Chondrocyte (in vitro differentiated cells): ENCODE measurements around the gene EPHB2. TPM values are rescaled to one million over a fixed set of nuclear protein-coding genes. Genes with fewer than 3 reads are reported as not detected.
A peak's percentile ranks its signal among the peaks of the same experiment; 100 is the strongest.

Experiments used
- DNase-seq: peaks from one replicate; pipeline ENCODE4 v3.0.0; 2021; ENCODE audit warnings: mixed read lengths, low spot score
- H3K27ac Mint-ChIP-seq: one replicate; pipeline ENCODE4 v1.8.0; 2021; ENCODE audit warnings: mild to moderate bottlenecking, moderate library complexity, mixed read lengths; ENCODE audit not compliant: unreplicated experiment
- H3K27me3 Mint-ChIP-seq: 2 replicates; pipeline ENCODE4 v1.8.0; 2021; ENCODE audit warnings: low read depth, mixed read lengths
- H3K36me3 Mint-ChIP-seq: 2 replicates; pipeline ENCODE4 v1.8.0; 2021; ENCODE audit warnings: low read depth, mixed read lengths
- H3K4me1 Mint-ChIP-seq: 2 replicates; pipeline ENCODE4 v1.8.0; 2021; ENCODE audit warnings: low read depth, mild to moderate bottlenecking, mixed read lengths
- H3K4me3 Mint-ChIP-seq: one replicate; pipeline ENCODE4 v1.8.0; 2021; ENCODE audit warnings: mild to moderate bottlenecking, moderate library complexity, mixed read lengths; ENCODE audit not compliant: unreplicated experiment
- H3K9me3 Mint-ChIP-seq: 2 replicates; pipeline ENCODE4 v1.8.0; 2021; ENCODE audit warnings: low read depth, mixed read lengths
- total RNA-seq: library from RNA; stranded (reverse); gene quantifications from 3 replicates; pipeline ENCODE4 v1.2.1, GENCODE V29; 2021
- TF ChIP-seq, protein P1 (sequence below): fragments of 200-600 bp; sonication (generic); IDR thresholded peaks from 2 replicates; pipeline ENCODE4 v1.5.0; 2021; ENCODE audit warnings: antibody characterized with exemption, mild to moderate bottlenecking, moderate library complexity

The EPHB2 gene
- total RNA-seq, 1 donor from 2014 or later = 44.6 TPM

DNA sequence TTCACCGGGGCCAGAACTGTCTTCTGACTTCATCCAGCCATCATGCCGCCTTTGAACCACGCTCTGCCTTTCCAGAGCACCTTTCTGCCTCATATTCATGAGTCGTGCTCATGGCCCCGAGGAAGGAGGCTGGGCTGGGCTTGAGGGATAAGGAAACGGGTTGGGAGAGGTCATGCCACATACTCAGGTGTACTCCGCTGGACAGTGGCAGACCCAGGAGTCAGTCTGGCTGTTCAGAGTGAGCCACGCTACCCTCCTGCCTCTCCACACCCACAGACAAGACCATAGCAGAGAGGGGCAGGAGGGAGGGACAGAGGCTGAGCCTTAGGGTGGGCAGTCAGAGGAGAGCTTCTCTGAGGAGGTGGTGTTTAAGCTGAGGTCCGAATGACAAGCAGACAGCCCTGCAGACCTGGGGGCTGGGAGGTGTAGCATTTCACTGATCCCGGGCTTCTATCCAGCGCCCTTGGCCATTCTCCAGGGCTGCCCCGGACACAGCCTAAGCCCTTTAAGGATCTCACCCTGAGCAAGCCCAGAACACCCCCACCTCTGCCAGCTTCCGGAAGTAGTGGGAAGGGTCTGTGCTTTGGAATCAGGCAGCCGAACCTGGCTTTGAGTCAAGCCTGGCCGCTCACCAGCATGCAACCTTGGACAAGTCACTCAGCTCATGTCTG is 159.7 kb downstream of the EPHB2 start:
- Mint-ChIP-seq H3K27me3 (no peaks in the 10 kb centered on the region), H3K27ac (peak overlapping the region; percentile 1), H3K4me3 (no peak overlapping the region), H3K36me3 (peaks cover 35% of the 10 kb centered on the region), H3K9me3 (no peaks in the 10 kb centered on the region), H3K4me1 (peaks cover 14% of the 10 kb centered on the region)
- DNase-seq = no peak
- TF ChIP-seq, protein P1, sequence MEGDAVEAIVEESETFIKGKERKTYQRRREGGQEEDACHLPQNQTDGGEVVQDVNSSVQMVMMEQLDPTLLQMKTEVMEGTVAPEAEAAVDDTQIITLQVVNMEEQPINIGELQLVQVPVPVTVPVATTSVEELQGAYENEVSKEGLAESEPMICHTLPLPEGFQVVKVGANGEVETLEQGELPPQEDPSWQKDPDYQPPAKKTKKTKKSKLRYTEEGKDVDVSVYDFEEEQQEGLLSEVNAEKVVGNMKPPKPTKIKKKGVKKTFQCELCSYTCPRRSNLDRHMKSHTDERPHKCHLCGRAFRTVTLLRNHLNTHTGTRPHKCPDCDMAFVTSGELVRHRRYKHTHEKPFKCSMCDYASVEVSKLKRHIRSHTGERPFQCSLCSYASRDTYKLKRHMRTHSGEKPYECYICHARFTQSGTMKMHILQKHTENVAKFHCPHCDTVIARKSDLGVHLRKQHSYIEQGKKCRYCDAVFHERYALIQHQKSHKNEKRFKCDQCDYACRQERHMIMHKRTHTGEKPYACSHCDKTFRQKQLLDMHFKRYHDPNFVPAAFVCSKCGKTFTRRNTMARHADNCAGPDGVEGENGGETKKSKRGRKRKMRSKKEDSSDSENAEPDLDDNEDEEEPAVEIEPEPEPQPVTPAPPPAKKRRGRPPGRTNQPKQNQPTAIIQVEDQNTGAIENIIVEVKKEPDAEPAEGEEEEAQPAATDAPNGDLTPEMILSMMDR = no peak

DNA sequence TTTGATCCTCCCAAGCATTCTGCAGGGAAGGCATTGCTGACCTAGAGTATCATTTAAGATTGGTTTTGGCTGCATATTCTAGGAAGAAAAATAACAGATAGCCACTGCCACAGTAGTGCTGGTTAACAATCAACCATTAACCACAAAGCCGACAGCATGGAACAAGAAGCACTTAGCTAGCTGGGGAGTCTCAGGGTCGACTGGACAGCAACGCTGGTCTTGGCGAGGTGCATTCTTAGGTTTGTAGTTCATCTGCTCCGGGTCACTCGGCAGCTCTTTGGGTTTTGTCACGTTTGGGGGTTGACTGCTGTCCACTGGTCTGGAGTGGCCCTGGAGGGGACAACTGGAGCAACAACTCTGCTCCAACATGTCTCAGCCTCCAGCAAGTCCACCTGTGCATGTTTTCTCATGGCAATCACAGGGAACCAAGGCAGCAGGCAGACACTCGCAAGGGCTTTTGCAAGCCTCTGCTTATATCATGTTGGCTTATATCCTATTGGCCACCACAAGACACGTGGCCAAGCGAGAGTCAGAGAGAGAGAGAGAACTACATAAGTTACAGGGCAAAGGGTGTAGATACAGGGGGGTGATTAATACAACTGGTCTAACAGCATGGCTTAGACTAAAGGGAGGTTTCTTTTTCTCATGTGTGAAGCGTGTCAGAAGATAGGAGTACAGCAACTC is 162.5 kb downstream of the EPHB2 start:
- no peaks in the 10 kb centered on the region for H3K27me3 Mint-ChIP-seq
- H3K4me3 Mint-ChIP-seq = no peak overlapping the region
- H3K9me3 Mint-ChIP-seq = no peaks in the 10 kb centered on the region
- no peak overlapping the region for H3K27ac Mint-ChIP-seq
- peaks cover 27% of the 10 kb centered on the region for H3K4me1 Mint-ChIP-seq
- TF ChIP-seq, protein P1 = no peak
- DNase-seq = no peak
- H3K36me3 Mint-ChIP-seq = peaks cover 16% of the 10 kb centered on the region

DNA sequence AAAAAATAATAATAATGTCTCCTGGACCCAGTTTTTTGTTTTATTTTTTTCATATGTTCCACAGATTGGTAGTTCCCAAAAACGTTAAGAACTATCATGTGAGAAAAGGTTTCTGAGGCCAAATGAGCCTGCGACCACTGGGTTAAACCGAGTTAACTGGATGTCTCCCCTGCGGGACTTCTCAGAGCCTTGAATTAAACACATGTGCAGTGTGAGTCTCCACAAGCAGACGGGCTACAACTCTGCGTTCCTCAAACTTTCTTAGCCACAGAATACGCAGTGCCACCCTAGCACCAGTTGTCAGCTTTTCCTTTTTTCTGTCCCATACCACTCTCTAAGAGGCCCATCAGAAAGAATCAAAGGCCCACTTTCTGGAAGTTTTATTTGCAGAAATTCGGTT is 164.1 kb downstream of the EPHB2 start:
- DNase-seq = no peak
- Mint-ChIP-seq H3K27me3 (no peaks in the 10 kb centered on the region), H3K4me1 (peaks cover 27% of the 10 kb centered on the region), H3K4me3 (no peak overlapping the region), H3K9me3 (no peaks in the 10 kb centered on the region), H3K36me3 (peaks cover 10% of the 10 kb centered on the region), H3K27ac (no peak overlapping the region)
- TF ChIP-seq, protein P1 = no peak

DNA sequence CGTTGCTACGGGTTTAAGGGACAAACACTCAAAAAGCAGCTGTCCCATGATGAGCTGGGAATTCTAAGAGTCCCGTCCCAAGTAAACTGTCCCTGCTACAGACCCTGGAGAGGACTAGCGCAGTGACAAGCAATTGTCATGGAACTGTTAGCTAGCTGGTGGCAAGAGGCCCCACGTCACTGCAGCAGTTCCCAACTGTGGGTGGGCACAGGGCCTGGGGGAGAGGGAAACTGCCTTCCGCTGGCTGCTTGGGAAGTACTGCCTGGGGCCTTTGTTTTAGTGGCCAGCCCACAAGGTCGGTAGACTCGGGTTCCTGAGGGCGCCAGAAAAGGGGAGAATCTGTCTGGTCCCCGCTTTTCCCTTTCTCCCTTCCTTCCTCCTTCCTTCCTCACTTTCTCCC is 164.6 kb downstream of the EPHB2 start:
- TF ChIP-seq, protein P1 = no peak
- H3K4me1 Mint-ChIP-seq = peaks cover 28% of the 10 kb centered on the region
- no peak for DNase-seq
- H3K4me3 Mint-ChIP-seq = no peak overlapping the region
- no peak overlapping the region for H3K27ac Mint-ChIP-seq
- H3K9me3 Mint-ChIP-seq = no peaks in the 10 kb centered on the region
- no peaks in the 10 kb centered on the region for H3K27me3 Mint-ChIP-seq
- peaks cover 9% of the 10 kb centered on the region for H3K36me3 Mint-ChIP-seq

DNA sequence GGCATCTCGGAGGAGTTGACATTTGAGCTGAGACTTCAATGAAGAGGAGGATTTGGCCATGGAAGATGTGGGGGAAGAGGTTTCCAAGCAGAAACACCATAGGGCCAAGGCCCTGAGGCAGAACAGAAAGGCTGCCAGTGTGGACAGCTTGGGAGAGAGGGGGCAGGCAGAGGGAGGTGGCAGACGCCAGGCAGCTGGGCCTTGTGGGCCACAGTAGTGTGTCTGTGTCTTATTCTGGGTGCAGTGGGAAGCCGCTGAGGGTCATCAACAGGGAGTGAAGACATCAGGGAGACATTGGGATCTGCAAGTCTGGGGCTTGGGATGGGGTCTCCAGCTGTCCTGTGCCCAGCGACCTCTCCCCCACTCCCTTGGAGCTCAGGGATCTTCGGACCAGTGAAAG is 165.2 kb downstream of the EPHB2 start:
- TF ChIP-seq, protein P1 = no peak
- no peak overlapping the region for H3K27ac Mint-ChIP-seq
- H3K27me3 Mint-ChIP-seq = no peaks in the 10 kb centered on the region
- H3K9me3 Mint-ChIP-seq = no peaks in the 10 kb centered on the region
- H3K36me3 Mint-ChIP-seq = peaks cover 11% of the 10 kb centered on the region
- H3K4me3 Mint-ChIP-seq = no peak overlapping the region
- peaks cover 26% of the 10 kb centered on the region for H3K4me1 Mint-ChIP-seq
- DNase-seq = no peak
